Tibial nerve (tissue), 4 donors: ENCODE measurements around the gene TMEM14A.

Experiments used
- CTCF ChIP-seq, 5 experiments: fragments of 200-600 bp in 3 of 5; fragments of 450-650 bp in 2 of 5; sonication (generic) in 3 of 5; IDR thresholded peaks; one replicate each; pipeline ENCODE4 v1.5.1; 2016 to 2019; ENCODE audit warnings: antibody characterized with exemption in 5 of 5, mild to moderate bottlenecking in 3 of 5, moderate library complexity in 2 of 5
- EP300 ChIP-seq, 2 donors: sonication (generic); formaldehyde crosslinking; IDR thresholded peaks; one replicate each; pipeline ENCODE4 v1.6.1; 2017; ENCODE audit warnings: antibody characterized with exemption in 2 of 2, mild to moderate bottlenecking in 1 of 2
- POLR2A ChIP-seq, 2 donors: fragments of 450-650 bp; IDR thresholded peaks; one replicate each; pipeline ENCODE4 v1.6.1; 2017; ENCODE audit warnings: antibody characterized with exemption in 2 of 2, mild to moderate bottlenecking in 2 of 2, moderate library complexity in 2 of 2

- TF ChIP-seq CTCF (IDR thresholded peaks at IDR 0.05) (no peak), POLR2A (IDR thresholded peaks at IDR 0.05) (no peak), EP300 (IDR thresholded peaks at IDR 0.05) (no peak)
Observed at GRCh38 chr6:52654007-52654406, 16.9 kb upstream of the TMEM14A start.
